SK-N-SH (cell line): ENCODE data around the gene ARL6IP5. TPM values are rescaled to one million over a fixed set of nuclear protein-coding genes. Genes with fewer than 3 reads are reported as not detected.

ENCODE experiments used
- CTCF ChIA-PET: fragments of 300-600, 350-600 bp; formaldehyde crosslinking; extraction: SDS; loops from one replicate; lab custom pipeline; 2021; lab: Yijun Ruan, JAX
- POLR2A ChIA-PET: fragments of 350-600 bp; sonication (Branson Sonifier 250); formaldehyde crosslinking; extraction: SDS; loops from one replicate; lab custom pipeline; 2020; ENCODE audit warnings: antibody characterized with exemption, inconsistent platforms; lab: Yijun Ruan, JAX
- DNase-seq: peaks from one replicate; pipeline ENCODE4 v3.0.0; 2012
- H2AFZ ChIP-seq: fragments of 200-600 bp; sonication (generic); 2 replicates; pipeline ENCODE4 v1.8.1; 2016; ENCODE audit warnings: antibody characterized with exemption, mild to moderate bottlenecking, low read depth
- H3F3A ChIP-seq: fragments of 200-600 bp; sonication (generic); replicated peaks from 2 replicates; pipeline ENCODE3; 2016; ENCODE audit warnings: antibody characterized with exemption, mild to moderate bottlenecking; ENCODE audit not compliant: insufficient read depth
- H3K27ac ChIP-seq, 2 experiments: fragments of 200-500 bp in 1 of 2; fragments of 200-600 bp in 1 of 2; sonication (Bioruptor generic) in 1 of 2; sonication (generic), shearing (Covaris generic) in 1 of 2; 2 replicates each; pipeline versions ENCODE4 v1.5.1 to v1.6.1; 2014 to 2016; ENCODE audit warnings: low read depth in 2 of 2, inconsistent platforms in 1 of 2, low read length in 1 of 2, mild to moderate bottlenecking in 1 of 2, mixed read lengths in 1 of 2
- H3K27me3 ChIP-seq: fragments of 200-600 bp; sonication (generic), shearing (Covaris generic); 2 replicates; pipeline ENCODE4 v1.6.1; 2016; ENCODE audit warnings: mixed run types; ENCODE audit not compliant: insufficient read depth
- H3K36me3 ChIP-seq, 2 experiments: fragments of 200-500 bp in 1 of 2; fragments of 200-600 bp in 1 of 2; sonication (Bioruptor generic) in 1 of 2; sonication (generic) in 1 of 2; replicated peaks in 1 of 2; 2 replicates each; pipeline versions ENCODE3 to v1.5.1; 2014 to 2016; ENCODE audit warnings: low read length in 1 of 2, mild to moderate bottlenecking in 1 of 2; ENCODE audit not compliant: insufficient read depth in 2 of 2, control insufficient read depth in 1 of 2
- H3K4me1 ChIP-seq, 2 experiments: fragments of 200-500 bp in 1 of 2; fragments of 200-600 bp in 1 of 2; sonication (Bioruptor generic) in 1 of 2; sonication (generic), shearing (Covaris generic) in 1 of 2; 2 replicates each; pipeline versions ENCODE4 v1.5.1 to v1.6.1; 2014 to 2016; ENCODE audit warnings: low read depth in 1 of 2, low read length in 1 of 2, mixed run types in 1 of 2; ENCODE audit not compliant: insufficient read depth in 2 of 2, control insufficient read depth in 1 of 2
- H3K4me2 ChIP-seq: fragments of 200-600 bp; sonication (generic), shearing (Covaris generic); 2 replicates; pipeline ENCODE4 v1.6.1; 2017; ENCODE audit warnings: mixed run types
- H3K4me3 ChIP-seq, 2 experiments: fragments of 200-500 bp in 1 of 2; fragments of 200-600 bp in 1 of 2; sonication (Bioruptor generic) in 1 of 2; sonication (generic), shearing (Covaris generic) in 1 of 2; 2 replicates each; pipeline versions ENCODE4 v1.5.1 to v1.8.1; 2014 to 2016; ENCODE audit warnings: low read depth in 2 of 2, inconsistent platforms in 1 of 2, low read length in 1 of 2, mild to moderate bottlenecking in 1 of 2, mixed read lengths in 1 of 2, moderate library complexity in 1 of 2
- H3K79me2 ChIP-seq: fragments of 200-600 bp; sonication (generic); 2 replicates; pipeline ENCODE4 v1.8.1; 2017; ENCODE audit warnings: mild to moderate bottlenecking; ENCODE audit not compliant: insufficient read depth
- H3K9ac ChIP-seq: fragments of 200-600 bp; sonication (generic); 2 replicates; pipeline ENCODE4 v1.6.1; 2017; ENCODE audit warnings: mixed run types
- H3K9me2 ChIP-seq: fragments of 200-600 bp; sonication (generic); 2 replicates; pipeline ENCODE4 v1.6.1; 2017; ENCODE audit warnings: mixed run types
- H3K9me3 ChIP-seq: fragments of 200-600 bp; sonication (generic); 2 replicates; pipeline ENCODE4 v1.6.1; 2017; ENCODE audit warnings: mixed run types, mild to moderate bottlenecking, moderate library complexity
- H4K20me1 ChIP-seq: fragments of 200-600 bp; sonication (generic); 2 replicates; pipeline ENCODE4 v1.6.1; 2017; ENCODE audit warnings: mild to moderate bottlenecking, mixed run types; ENCODE audit not compliant: insufficient read depth
- CHD2 ChIP-seq: fragments of 150-350 bp; IDR thresholded peaks from 2 replicates; pipeline ENCODE4 v1.6.1; 2018; ENCODE audit warnings: low read length; ENCODE audit not compliant: partially characterized antibody
- EP300 ChIP-seq, 2 experiments: IDR thresholded peaks; 2 replicates each; pipeline versions ENCODE4 v1.4.0 to v1.6.1; 2012; ENCODE audit warnings: borderline replicate concordance in 1 of 2, low read depth in 1 of 2, low read length in 1 of 2
- EZH2phosphoT487 ChIP-seq: fragments of 200-600 bp; sonication (generic); IDR thresholded peaks from 2 replicates; pipeline ENCODE4 v1.6.1; 2017; ENCODE audit warnings: low read depth, mixed run types, mild to moderate bottlenecking, antibody characterized with exemption, moderate library complexity, borderline replicate concordance
- FOSL2 ChIP-seq: IDR thresholded peaks from 2 replicates; pipeline ENCODE4 v1.4.0; 2012; ENCODE audit warnings: low read depth, mild to moderate bottlenecking, moderate library complexity, borderline replicate concordance
- FOXJ3 ChIP-seq: sonication (generic); formaldehyde crosslinking; IDR thresholded peaks from 2 replicates; pipeline ENCODE4 v1.5.1; 2020; ENCODE audit warnings: mild to moderate bottlenecking, missing genetic modification reagents
- GABPA ChIP-seq: IDR thresholded peaks from 2 replicates; pipeline ENCODE4 v1.4.0; 2012; ENCODE audit warnings: low read depth, mild to moderate bottlenecking
- GATA2 ChIP-seq: sonication (generic); formaldehyde crosslinking; IDR thresholded peaks from 2 replicates; pipeline ENCODE4 v1.5.0; 2020; ENCODE audit warnings: mild to moderate bottlenecking, missing genetic modification reagents
- IRF3 ChIP-seq: fragments of 150-350 bp; IDR thresholded peaks from 2 replicates; pipeline ENCODE4 v1.6.1; 2016; ENCODE audit warnings: mild to moderate bottlenecking, low read depth, low read length
- JUND ChIP-seq: IDR thresholded peaks from 2 replicates; pipeline ENCODE4 v1.4.0; 2012
- MXI1 ChIP-seq: IDR thresholded peaks from 2 replicates; pipeline ENCODE4 v1.6.1; 2012; ENCODE audit warnings: mild to moderate bottlenecking, low read depth, low read length, improper control_type of control experiment
- NRF1 ChIP-seq: IDR thresholded peaks from 2 replicates; pipeline ENCODE4 v1.6.1; 2012; ENCODE audit warnings: low read depth, mild to moderate bottlenecking, low read length
- PBX3 ChIP-seq: IDR thresholded peaks from 2 replicates; pipeline ENCODE4; 2012
- POLR2AphosphoS5 ChIP-seq: IDR thresholded peaks from 2 replicates; pipeline ENCODE4 v1.6.1; 2012; ENCODE audit warnings: low read depth, low read length
- RAD21 ChIP-seq: IDR thresholded peaks from 2 replicates; pipeline ENCODE4 v1.6.1; 2012; ENCODE audit warnings: mild to moderate bottlenecking, low read length
- RXRA ChIP-seq: IDR thresholded peaks from 2 replicates; pipeline ENCODE4 v1.4.0; 2012; ENCODE audit warnings: low read depth, mild to moderate bottlenecking, borderline replicate concordance
- SMC3 ChIP-seq: IDR thresholded peaks from 2 replicates; pipeline ENCODE4 v1.6.1; 2012; ENCODE audit warnings: low read depth, low read length, improper control_type of control experiment
- ZBTB33 ChIP-seq: IDR thresholded peaks from 2 replicates; pipeline ENCODE4 v1.4.0; 2012; ENCODE audit warnings: low read depth, borderline replicate concordance
- WGBS: methylation state at CpG from one replicate; pipeline ENCODE4 v1.1.6; 2017; ENCODE audit warnings: low lambda C conversion rate; 5-methylcytosine and 5-hydroxymethylcytosine counted together
- polyA plus RNA-seq, 3 experiments: library from polyadenylated mRNA; depleted of rRNA; stranded (reverse); fragments of >200 nt; gene quantifications; 2 replicates each; pipeline ENCODE4 v1.2.3, GENCODE V29; 2012
- TF ChIP-seq, protein P1 (sequence below): fragments of 200-600 bp; sonication (generic); IDR thresholded peaks from 2 replicates; pipeline ENCODE4 v1.6.1; 2017; ENCODE audit warnings: antibody characterized with exemption, mild to moderate bottlenecking, moderate library complexity
- TF ChIP-seq, protein P2 (sequence below): IDR thresholded peaks from 2 replicates; pipeline ENCODE4 v1.6.1; 2012; ENCODE audit warnings: mild to moderate bottlenecking, low read depth, low read length, moderate library complexity
- TF ChIP-seq, protein P3 (sequence below): fragments of 150-350 bp; IDR thresholded peaks from 2 replicates; pipeline ENCODE4 v1.6.1; 2017; ENCODE audit warnings: antibody characterized with exemption, low read length, low read depth, borderline replicate concordance

ARL6IP5 gene
- polyA plus RNA-seq, 1 of the 3 experiments (the other 2 are of a cell fraction) = 64.6 TPM

DNA sequence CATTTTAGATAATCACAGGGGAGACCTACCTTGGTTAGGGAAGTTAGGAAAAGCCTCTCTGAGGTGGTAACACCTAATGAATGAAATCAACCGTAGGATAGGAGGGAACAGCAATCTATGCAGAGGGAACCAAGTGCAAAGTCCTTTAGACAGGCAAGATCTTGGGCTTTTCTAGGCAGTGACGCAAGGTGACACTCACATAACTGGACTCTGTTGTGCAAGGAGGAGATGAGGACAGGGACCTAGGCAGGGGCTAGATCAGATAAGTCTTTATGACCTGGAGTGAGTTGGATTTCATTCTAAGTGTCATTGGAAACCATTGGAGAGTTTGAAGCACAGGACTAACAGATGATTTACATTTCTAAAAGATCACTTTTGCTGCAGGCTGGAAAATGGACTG lies 42.3 kb downstream of the ARL6IP5 start:
- H3K27me3 ChIP-seq = no peaks in the 10 kb centered on the region
- H3K36me3 ChIP-seq = no peaks in the 10 kb centered on the region
- H3K79me2 ChIP-seq = no peaks in the 10 kb centered on the region
- no peak overlapping the region for H3K27ac ChIP-seq
- no peak overlapping the region for H3K9ac ChIP-seq
- H4K20me1 ChIP-seq = no peaks in the 10 kb centered on the region
- 87% methylated on average over 2 of the region's 2 CpGs for WGBS
- H3K9me3 ChIP-seq = no peaks in the 10 kb centered on the region
- CTCF ChIA-PET = interaction anchor here (0.7 to 1.6 kb wide), 2 partner anchors 184 to 296 kb away, joined by 3 read pairs; no protein-coding TSS in a partner anchor
- H3K9me2 ChIP-seq = no peaks in the 10 kb centered on the region
- DNase-seq = no peak
- H3K4me1 ChIP-seq = no peaks in the 10 kb centered on the region
- no peak for TF ChIP-seq ZBTB33
- TF ChIP-seq, protein P1, sequence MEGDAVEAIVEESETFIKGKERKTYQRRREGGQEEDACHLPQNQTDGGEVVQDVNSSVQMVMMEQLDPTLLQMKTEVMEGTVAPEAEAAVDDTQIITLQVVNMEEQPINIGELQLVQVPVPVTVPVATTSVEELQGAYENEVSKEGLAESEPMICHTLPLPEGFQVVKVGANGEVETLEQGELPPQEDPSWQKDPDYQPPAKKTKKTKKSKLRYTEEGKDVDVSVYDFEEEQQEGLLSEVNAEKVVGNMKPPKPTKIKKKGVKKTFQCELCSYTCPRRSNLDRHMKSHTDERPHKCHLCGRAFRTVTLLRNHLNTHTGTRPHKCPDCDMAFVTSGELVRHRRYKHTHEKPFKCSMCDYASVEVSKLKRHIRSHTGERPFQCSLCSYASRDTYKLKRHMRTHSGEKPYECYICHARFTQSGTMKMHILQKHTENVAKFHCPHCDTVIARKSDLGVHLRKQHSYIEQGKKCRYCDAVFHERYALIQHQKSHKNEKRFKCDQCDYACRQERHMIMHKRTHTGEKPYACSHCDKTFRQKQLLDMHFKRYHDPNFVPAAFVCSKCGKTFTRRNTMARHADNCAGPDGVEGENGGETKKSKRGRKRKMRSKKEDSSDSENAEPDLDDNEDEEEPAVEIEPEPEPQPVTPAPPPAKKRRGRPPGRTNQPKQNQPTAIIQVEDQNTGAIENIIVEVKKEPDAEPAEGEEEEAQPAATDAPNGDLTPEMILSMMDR = no peak
- no peak for TF ChIP-seq MXI1
- TF ChIP-seq CHD2 = no peak
- TF ChIP-seq GABPA = no peak
- TF ChIP-seq, protein P2, sequence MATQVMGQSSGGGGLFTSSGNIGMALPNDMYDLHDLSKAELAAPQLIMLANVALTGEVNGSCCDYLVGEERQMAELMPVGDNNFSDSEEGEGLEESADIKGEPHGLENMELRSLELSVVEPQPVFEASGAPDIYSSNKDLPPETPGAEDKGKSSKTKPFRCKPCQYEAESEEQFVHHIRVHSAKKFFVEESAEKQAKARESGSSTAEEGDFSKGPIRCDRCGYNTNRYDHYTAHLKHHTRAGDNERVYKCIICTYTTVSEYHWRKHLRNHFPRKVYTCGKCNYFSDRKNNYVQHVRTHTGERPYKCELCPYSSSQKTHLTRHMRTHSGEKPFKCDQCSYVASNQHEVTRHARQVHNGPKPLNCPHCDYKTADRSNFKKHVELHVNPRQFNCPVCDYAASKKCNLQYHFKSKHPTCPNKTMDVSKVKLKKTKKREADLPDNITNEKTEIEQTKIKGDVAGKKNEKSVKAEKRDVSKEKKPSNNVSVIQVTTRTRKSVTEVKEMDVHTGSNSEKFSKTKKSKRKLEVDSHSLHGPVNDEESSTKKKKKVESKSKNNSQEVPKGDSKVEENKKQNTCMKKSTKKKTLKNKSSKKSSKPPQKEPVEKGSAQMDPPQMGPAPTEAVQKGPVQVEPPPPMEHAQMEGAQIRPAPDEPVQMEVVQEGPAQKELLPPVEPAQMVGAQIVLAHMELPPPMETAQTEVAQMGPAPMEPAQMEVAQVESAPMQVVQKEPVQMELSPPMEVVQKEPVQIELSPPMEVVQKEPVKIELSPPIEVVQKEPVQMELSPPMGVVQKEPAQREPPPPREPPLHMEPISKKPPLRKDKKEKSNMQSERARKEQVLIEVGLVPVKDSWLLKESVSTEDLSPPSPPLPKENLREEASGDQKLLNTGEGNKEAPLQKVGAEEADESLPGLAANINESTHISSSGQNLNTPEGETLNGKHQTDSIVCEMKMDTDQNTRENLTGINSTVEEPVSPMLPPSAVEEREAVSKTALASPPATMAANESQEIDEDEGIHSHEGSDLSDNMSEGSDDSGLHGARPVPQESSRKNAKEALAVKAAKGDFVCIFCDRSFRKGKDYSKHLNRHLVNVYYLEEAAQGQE = no peak
- no peak for TF ChIP-seq PBX3
- no peak for TF ChIP-seq POLR2AphosphoS5
- TF ChIP-seq, protein P3, sequence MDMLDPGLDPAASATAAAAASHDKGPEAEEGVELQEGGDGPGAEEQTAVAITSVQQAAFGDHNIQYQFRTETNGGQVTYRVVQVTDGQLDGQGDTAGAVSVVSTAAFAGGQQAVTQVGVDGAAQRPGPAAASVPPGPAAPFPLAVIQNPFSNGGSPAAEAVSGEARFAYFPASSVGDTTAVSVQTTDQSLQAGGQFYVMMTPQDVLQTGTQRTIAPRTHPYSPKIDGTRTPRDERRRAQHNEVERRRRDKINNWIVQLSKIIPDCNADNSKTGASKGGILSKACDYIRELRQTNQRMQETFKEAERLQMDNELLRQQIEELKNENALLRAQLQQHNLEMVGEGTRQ = no peak
- no peak for TF ChIP-seq EP300 (IDR thresholded peaks at IDR 0.05; ENCODE audit: borderline replicate concordance in 1 of 2, low read depth in 1 of 2, low read length in 1 of 2)
- TF ChIP-seq GATA2 (CRISPR knock-in tag) = no peak
- no peak for TF ChIP-seq JUND
- TF ChIP-seq FOSL2 = no peak
- TF ChIP-seq IRF3 = no peak
- TF ChIP-seq NRF1 = no peak
- TF ChIP-seq RXRA = no peak
- no peak for TF ChIP-seq FOXJ3 (CRISPR knock-in tag)
- TF ChIP-seq RAD21 = no peak
- TF ChIP-seq SMC3 = no peak
- no peak for TF ChIP-seq EZH2phosphoT487
- TF ChIP-seq, all 33 proteins: peak for 0
- H3K4me2 ChIP-seq = no peak overlapping the region
- no peaks in the 10 kb centered on the region for H3F3A ChIP-seq
- H3K4me3 ChIP-seq = no peak overlapping the region
- POLR2A ChIA-PET = no interaction called here
- no peak overlapping the region for H2AFZ ChIP-seq
